OCI-LY3 (cell line): Measurements from ENCODE around the gene NOL4L.

Experiments used
- H2AFZ ChIP-seq: fragments of 200-600, 300-600 bp; shearing (Covaris generic); 2 replicates; pipeline ENCODE4 v1.6.0; 2014; ENCODE audit warnings: antibody characterized with exemption, low read depth, low read length
- H3K27ac ChIP-seq: fragments of 200-600, 300-600 bp; sonication (generic); 2 replicates; pipeline ENCODE4 v1.5.1; 2014; ENCODE audit warnings: mild to moderate bottlenecking, low read length, moderate library complexity, mixed read lengths
- H3K27me3 ChIP-seq: fragments of 200-600, 300-600 bp; sonication (generic); 2 replicates; pipeline ENCODE4 v1.6.1; 2014; ENCODE audit warnings: low read depth, low read length, mixed read lengths
- H3K36me3 ChIP-seq: fragments of 200-600, 300-600 bp; sonication (generic); replicated peaks from 2 replicates; pipeline ENCODE3; 2014; ENCODE audit warnings: low read depth, low read length, mixed read lengths
- H3K4me1 ChIP-seq: fragments of 300-600, 200-600 bp; sonication (generic); 2 replicates; pipeline ENCODE4 v1.6.1; 2014; ENCODE audit warnings: low read length, mixed read lengths
- H3K4me2 ChIP-seq: fragments of 200-600, 300-600 bp; sonication (generic); 2 replicates; pipeline ENCODE4 v1.6.1; 2014; ENCODE audit warnings: low read length, mixed read lengths
- H3K4me3 ChIP-seq: fragments of 300-600, 200-600 bp; sonication (generic); 2 replicates; pipeline ENCODE4 v1.5.1; 2014; ENCODE audit warnings: antibody characterized with exemption, mild to moderate bottlenecking, low read length, moderate library complexity
- H3K79me2 ChIP-seq: fragments of 300-600, 200-600 bp; shearing (Covaris generic); 2 replicates; pipeline ENCODE4 v1.6.1; 2014; ENCODE audit warnings: mild to moderate bottlenecking, low read length, mixed read lengths
- H3K9ac ChIP-seq: fragments of 300-600, 200-600 bp; shearing (Covaris generic); 2 replicates; pipeline ENCODE4 v1.6.0; 2014; ENCODE audit warnings: mild to moderate bottlenecking, low read length, moderate library complexity
- H3K9me3 ChIP-seq: fragments of 200-600, 300-600 bp; shearing (Covaris generic); 2 replicates; pipeline ENCODE4 v1.6.1; 2014; ENCODE audit warnings: low read length, mixed read lengths; ENCODE audit not compliant: insufficient read depth
- H4K20me1 ChIP-seq: fragments of 200-600, 300-600 bp; sonication (generic); 2 replicates; pipeline ENCODE4 v1.6.1; 2016; ENCODE audit warnings: low read length, mixed read lengths; ENCODE audit not compliant: insufficient read depth
- EZH2phosphoT487 ChIP-seq: fragments of 200-600 bp; shearing (Covaris generic); IDR thresholded peaks from 2 replicates; pipeline ENCODE4 v1.6.1; 2018; ENCODE audit warnings: antibody characterized with exemption, mixed run types, low read depth
- TF ChIP-seq, protein P1 (sequence below): fragments of 200-600, 300-600 bp; sonication (generic); IDR thresholded peaks from 2 replicates; pipeline ENCODE4 v1.5.1; 2014; ENCODE audit warnings: antibody characterized with exemption, low read length, low read depth

Gene NOL4L

DNA sequence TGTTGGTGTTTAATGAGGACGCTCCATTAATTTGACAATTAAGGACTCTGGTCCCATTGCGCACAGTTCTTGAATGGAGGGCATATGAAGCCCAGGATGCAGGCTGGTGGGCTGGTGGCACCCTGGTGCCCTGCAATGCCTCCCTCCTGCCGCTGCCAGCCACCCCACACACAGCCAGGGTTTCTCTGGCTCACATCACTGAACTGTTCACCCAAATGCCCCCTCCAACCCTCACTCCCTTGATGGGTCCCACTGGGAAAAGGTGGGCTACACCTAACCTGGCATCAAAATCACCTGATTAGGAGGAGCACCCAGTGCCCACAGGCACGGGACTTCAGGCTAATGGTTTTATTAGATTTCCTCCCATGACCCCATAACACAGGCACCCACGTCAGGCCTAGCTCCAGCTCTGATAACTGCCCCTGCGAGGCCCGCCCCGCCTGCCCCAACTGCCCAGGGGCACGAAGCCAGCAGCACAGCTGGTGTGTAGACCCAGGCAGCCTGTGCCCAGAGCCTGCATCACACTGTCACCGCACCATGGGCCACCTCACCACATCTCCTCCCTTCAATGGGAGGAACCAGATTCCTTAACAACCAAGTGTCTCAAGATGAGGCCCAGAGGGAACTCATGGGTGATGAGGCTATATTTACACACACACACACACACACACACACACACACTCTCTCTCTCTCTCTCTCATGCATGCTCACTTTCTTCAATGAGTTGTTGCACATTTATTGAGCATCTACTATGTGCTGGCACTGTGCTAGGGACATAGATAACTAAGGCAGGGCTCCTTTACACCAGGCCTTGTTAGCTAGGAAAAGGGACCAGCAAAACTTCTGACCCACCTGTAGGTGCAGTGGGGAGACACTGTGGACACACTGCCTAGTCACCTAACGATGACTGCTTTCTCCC, 107.3 kb downstream of the NOL4L start:
- no peak overlapping the region for H3K27ac ChIP-seq
- H3K4me3 ChIP-seq, result no peak overlapping the region
- H3K9ac ChIP-seq, result no peak overlapping the region
- no peaks in the 10 kb centered on the region for H3K9me3 ChIP-seq
- no peak overlapping the region for H3K4me2 ChIP-seq
- peaks cover 34% of the 10 kb centered on the region for H3K27me3 ChIP-seq
- no peak overlapping the region for H2AFZ ChIP-seq
- peaks cover 16% of the 10 kb centered on the region for H3K4me1 ChIP-seq
- no peak for TF ChIP-seq EZH2phosphoT487
- TF ChIP-seq, protein P1, sequence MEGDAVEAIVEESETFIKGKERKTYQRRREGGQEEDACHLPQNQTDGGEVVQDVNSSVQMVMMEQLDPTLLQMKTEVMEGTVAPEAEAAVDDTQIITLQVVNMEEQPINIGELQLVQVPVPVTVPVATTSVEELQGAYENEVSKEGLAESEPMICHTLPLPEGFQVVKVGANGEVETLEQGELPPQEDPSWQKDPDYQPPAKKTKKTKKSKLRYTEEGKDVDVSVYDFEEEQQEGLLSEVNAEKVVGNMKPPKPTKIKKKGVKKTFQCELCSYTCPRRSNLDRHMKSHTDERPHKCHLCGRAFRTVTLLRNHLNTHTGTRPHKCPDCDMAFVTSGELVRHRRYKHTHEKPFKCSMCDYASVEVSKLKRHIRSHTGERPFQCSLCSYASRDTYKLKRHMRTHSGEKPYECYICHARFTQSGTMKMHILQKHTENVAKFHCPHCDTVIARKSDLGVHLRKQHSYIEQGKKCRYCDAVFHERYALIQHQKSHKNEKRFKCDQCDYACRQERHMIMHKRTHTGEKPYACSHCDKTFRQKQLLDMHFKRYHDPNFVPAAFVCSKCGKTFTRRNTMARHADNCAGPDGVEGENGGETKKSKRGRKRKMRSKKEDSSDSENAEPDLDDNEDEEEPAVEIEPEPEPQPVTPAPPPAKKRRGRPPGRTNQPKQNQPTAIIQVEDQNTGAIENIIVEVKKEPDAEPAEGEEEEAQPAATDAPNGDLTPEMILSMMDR, result no peak
- no peaks in the 10 kb centered on the region for H4K20me1 ChIP-seq
- H3K79me2 ChIP-seq, result no peaks in the 10 kb centered on the region
- H3K36me3 ChIP-seq, result no peaks in the 10 kb centered on the region

DNA sequence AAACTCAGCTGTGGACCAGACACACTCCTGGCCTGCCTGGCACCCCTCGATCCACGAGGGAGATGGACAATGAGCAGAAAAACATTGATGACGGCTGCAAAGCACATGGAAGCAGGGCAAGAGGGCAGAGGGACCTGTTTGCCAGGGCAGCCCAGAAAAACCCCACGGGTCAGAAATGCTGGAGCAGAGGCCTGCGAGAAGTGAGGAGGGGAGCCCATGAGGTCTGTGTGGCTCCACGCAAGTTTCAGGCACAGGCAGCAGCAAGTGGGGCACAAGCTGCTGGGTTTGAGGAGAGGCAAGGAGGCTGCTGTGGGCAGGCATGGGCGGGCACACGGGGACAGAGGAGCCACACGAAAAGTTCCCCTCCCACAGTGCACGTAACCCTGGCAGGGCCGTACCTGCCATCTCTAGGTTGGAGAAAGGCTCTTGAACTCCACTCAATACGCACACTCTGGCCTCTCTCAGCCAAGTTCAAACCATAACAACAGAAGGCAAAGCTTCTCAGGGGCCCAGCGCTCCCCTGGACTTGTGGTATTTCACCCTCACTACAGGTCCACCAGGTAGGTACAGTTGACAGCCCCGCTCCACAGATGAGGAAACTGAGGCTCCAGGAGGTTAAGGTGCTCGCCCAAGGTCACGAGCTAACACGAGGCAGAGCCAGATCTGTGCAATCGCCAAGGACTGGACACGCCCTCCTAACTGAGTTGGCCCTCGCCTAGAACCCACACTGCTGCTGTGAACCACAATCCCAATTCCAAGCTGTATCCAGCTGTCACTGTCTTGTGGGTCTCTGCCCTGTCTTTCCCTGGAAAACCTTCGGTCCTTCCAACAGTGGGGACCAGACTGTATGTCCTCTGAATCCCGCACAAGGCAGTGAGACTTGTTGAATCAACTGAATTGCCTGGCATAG, 108.2 kb downstream of the NOL4L start:
- Histone ChIP-seq H3K36me3 (no peaks in the 10 kb centered on the region), H3K27me3 (peaks cover 27% of the 10 kb centered on the region), H3K4me3 (no peak overlapping the region), H3K9me3 (no peaks in the 10 kb centered on the region), H3K79me2 (no peaks in the 10 kb centered on the region), H3K4me2 (no peak overlapping the region), H3K4me1 (peaks cover 10% of the 10 kb centered on the region), H4K20me1 (no peaks in the 10 kb centered on the region), H2AFZ (no peak overlapping the region), H3K27ac (no peak overlapping the region), H3K9ac (no peak overlapping the region)
- TF ChIP-seq, protein P1, result no peak
- no peak for TF ChIP-seq EZH2phosphoT487

DNA sequence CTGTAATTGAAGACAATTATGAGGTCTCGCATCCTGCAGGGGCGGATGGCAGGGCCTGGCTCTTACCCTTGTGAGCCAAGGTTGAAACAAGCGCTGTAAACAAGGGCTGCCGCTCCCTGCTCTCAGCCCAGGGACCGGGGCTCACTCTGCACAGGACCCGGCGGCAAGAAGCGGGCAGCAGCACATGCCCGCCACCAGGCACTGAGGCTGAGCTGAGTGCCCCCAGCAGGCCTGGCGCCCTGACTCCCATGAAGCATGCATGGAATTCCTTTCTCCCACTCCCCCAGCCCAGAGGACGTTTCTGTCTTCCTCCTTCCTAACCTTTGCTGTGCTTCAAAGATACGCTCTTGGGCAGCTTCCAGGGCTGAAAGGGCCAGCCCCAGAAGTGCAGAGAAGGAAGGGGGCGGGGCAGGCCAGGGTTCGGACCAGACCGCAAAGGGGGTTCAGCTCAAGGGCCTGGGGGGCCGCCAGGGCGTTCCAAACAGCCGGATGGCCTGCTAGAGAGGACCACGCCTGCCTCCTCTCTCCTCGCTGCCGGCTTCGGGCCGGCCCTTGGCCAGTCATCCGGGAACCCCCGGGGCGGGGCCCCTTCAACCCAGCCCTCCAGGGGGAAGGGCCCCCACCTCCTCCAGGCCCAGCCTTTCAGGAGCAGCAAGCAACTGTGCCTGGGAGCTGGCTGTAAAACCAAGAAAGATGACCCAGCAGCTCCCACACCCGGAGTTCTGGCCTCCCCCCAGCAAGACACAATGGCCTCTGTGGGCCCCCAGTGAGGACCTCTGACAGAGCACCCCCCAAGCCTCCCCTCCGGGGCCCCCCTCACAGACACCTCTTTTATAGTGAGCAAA, 109.9 kb downstream of the NOL4L start:
- H3K27me3 ChIP-seq, result peaks cover 27% of the 10 kb centered on the region
- H3K4me2 ChIP-seq, result peak overlapping the region; percentile 67
- no peaks in the 10 kb centered on the region for H3K36me3 ChIP-seq
- no peak overlapping the region for H3K27ac ChIP-seq
- peak overlapping the region; percentile 52 for H3K4me3 ChIP-seq
- H4K20me1 ChIP-seq, result no peaks in the 10 kb centered on the region
- TF ChIP-seq, protein P1, result no peak
- peak; percentile 46; the same call in 1 of the 2 replicates for TF ChIP-seq EZH2phosphoT487
- H3K4me1 ChIP-seq, result peaks cover 10% of the 10 kb centered on the region
- no peaks in the 10 kb centered on the region for H3K79me2 ChIP-seq
- no peaks in the 10 kb centered on the region for H3K9me3 ChIP-seq
- H3K9ac ChIP-seq, result peak overlapping the region; percentile 26; the same call in 1 of the 2 replicates
- H2AFZ ChIP-seq, result peak overlapping the region; percentile 12; the same call in 1 of the 2 replicates
